ENCODE data around the gene SOBP. TPM values are rescaled to one million over a fixed set of nuclear protein-coding genes. Genes with fewer than 3 reads are reported as not detected.

The SOBP gene
- total and polyA plus RNA-seq, 2 experiments from 2014 or later = 1.5 to 3.0 TPM

DNA sequence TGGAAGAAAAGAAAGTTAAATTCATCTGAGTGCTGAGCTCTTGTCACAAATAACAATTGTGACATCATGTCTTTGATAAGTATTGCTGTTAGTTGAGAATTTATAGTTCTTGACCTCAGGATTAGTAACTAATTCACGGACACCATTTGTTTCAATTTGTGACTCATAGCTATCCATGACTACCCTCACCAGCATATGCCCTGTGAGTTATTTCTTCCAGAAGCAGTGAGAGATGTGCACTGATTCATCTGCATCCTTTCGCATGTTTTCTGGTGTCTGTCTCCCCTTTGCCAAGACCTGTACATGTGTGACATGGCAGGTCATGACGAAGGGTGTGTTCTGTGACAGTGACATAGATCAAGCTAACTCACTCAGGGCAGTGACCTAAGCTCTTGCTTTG lies 86.9 kb downstream of the SOBP start:
- no peak for DNase-seq (ENCODE audit: low spot score)
- no peak overlapping the region for H3K27ac ChIP-seq (ENCODE audit: low read depth)

More for the DNA sequence above, 86.9 kb downstream of the SOBP start:
- no peak overlapping the region for H2AFZ ChIP-seq
- Mint-ChIP-seq H3K36me3 (ENCODE audit: low read depth) (no peaks in the 10 kb centered on the region; the same call in 2 of the 3 replicates), H3K9me3 (no peaks in the 10 kb centered on the region), H3K27ac (no peak overlapping the region), H3K4me3 (no peak overlapping the region), H3K27me3 (ENCODE audit: insufficient read depth, low read depth, poor library complexity) (peaks cover 7% of the 10 kb centered on the region), H3K4me1 (peaks cover 39% of the 10 kb centered on the region)
- no peaks in the 10 kb centered on the region for H4K20me1 ChIP-seq (replicated peaks; ENCODE audit: insufficient read depth)
- TF ChIP-seq ZNF114 (CRISPR knock-in tag; IDR thresholded peaks at IDR 0.05) (no peak), JUNB (IDR thresholded peaks at IDR 0.05; ENCODE audit: unreplicated experiment) (no peak), POLR2AphosphoS5 (IDR thresholded peaks at IDR 0.05; ENCODE audit: low read depth) (no peak), EZH2phosphoT487 (IDR thresholded peaks at IDR 0.05; ENCODE audit: unreplicated experiment) (no peak), NANOG (IDR thresholded peaks at IDR 0.05; ENCODE audit: borderline replicate concordance) (no peak), ZNF331 (CRISPR knock-in tag; IDR thresholded peaks at IDR 0.05; ENCODE audit: low read depth) (no peak), EZH2 (IDR thresholded peaks at IDR 0.05; ENCODE audit: low read depth, unreplicated experiment) (no peak), CREB1 (CRISPR knock-in tag; IDR thresholded peaks at IDR 0.05; ENCODE audit: low read depth) (no peak), STAT1 (IDR thresholded peaks at IDR 0.05; ENCODE audit: unreplicated experiment) (no peak)
- TF ChIP-seq, protein P1, sequence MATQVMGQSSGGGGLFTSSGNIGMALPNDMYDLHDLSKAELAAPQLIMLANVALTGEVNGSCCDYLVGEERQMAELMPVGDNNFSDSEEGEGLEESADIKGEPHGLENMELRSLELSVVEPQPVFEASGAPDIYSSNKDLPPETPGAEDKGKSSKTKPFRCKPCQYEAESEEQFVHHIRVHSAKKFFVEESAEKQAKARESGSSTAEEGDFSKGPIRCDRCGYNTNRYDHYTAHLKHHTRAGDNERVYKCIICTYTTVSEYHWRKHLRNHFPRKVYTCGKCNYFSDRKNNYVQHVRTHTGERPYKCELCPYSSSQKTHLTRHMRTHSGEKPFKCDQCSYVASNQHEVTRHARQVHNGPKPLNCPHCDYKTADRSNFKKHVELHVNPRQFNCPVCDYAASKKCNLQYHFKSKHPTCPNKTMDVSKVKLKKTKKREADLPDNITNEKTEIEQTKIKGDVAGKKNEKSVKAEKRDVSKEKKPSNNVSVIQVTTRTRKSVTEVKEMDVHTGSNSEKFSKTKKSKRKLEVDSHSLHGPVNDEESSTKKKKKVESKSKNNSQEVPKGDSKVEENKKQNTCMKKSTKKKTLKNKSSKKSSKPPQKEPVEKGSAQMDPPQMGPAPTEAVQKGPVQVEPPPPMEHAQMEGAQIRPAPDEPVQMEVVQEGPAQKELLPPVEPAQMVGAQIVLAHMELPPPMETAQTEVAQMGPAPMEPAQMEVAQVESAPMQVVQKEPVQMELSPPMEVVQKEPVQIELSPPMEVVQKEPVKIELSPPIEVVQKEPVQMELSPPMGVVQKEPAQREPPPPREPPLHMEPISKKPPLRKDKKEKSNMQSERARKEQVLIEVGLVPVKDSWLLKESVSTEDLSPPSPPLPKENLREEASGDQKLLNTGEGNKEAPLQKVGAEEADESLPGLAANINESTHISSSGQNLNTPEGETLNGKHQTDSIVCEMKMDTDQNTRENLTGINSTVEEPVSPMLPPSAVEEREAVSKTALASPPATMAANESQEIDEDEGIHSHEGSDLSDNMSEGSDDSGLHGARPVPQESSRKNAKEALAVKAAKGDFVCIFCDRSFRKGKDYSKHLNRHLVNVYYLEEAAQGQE (IDR thresholded peaks at IDR 0.05; ENCODE audit: unreplicated experiment) = no peak
- TF ChIP-seq, protein P2, sequence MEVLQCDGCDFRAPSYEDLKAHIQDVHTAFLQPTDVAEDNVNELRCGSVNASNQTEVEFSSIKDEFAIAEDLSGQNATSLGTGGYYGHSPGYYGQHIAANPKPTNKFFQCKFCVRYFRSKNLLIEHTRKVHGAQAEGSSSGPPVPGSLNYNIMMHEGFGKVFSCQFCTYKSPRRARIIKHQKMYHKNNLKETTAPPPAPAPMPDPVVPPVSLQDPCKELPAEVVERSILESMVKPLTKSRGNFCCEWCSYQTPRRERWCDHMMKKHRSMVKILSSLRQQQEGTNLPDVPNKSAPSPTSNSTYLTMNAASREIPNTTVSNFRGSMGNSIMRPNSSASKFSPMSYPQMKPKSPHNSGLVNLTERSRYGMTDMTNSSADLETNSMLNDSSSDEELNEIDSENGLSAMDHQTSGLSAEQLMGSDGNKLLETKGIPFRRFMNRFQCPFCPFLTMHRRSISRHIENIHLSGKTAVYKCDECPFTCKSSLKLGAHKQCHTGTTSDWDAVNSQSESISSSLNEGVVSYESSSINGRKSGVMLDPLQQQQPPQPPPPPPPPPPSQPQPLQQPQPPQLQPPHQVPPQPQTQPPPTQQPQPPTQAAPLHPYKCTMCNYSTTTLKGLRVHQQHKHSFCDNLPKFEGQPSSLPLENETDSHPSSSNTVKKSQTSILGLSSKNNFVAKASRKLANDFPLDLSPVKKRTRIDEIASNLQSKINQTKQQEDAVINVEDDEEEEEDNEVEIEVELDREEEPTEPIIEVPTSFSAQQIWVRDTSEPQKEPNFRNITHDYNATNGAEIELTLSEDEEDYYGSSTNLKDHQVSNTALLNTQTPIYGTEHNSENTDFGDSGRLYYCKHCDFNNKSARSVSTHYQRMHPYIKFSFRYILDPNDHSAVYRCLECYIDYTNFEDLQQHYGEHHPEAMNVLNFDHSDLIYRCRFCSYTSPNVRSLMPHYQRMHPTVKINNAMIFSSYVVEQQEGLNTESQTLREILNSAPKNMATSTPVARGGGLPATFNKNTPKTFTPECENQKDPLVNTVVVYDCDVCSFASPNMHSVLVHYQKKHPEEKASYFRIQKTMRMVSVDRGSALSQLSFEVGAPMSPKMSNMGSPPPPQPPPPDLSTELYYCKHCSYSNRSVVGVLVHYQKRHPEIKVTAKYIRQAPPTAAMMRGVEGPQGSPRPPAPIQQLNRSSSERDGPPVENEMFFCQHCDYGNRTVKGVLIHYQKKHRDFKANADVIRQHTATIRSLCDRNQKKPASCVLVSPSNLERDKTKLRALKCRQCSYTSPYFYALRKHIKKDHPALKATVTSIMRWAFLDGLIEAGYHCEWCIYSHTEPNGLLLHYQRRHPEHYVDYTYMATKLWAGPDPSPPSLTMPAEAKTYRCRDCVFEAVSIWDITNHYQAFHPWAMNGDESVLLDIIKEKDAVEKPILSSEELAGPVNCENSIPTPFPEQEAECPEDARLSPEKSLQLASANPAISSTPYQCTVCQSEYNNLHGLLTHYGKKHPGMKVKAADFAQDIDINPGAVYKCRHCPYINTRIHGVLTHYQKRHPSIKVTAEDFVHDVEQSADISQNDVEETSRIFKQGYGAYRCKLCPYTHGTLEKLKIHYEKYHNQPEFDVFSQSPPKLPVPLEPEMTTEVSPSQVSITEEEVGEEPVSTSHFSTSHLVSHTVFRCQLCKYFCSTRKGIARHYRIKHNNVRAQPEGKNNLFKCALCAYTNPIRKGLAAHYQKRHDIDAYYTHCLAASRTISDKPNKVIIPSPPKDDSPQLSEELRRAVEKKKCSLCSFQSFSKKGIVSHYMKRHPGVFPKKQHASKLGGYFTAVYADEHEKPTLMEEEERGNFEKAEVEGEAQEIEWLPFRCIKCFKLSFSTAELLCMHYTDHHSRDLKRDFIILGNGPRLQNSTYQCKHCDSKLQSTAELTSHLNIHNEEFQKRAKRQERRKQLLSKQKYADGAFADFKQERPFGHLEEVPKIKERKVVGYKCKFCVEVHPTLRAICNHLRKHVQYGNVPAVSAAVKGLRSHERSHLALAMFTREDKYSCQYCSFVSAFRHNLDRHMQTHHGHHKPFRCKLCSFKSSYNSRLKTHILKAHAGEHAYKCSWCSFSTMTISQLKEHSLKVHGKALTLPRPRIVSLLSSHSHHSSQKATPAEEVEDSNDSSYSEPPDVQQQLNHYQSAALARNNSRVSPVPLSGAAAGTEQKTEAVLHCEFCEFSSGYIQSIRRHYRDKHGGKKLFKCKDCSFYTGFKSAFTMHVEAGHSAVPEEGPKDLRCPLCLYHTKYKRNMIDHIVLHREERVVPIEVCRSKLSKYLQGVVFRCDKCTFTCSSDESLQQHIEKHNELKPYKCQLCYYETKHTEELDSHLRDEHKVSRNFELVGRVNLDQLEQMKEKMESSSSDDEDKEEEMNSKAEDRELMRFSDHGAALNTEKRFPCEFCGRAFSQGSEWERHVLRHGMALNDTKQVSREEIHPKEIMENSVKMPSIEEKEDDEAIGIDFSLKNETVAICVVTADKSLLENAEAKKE (CRISPR knock-in tag; IDR thresholded peaks at IDR 0.05) = no peak
- TF ChIP-seq, protein P3, sequence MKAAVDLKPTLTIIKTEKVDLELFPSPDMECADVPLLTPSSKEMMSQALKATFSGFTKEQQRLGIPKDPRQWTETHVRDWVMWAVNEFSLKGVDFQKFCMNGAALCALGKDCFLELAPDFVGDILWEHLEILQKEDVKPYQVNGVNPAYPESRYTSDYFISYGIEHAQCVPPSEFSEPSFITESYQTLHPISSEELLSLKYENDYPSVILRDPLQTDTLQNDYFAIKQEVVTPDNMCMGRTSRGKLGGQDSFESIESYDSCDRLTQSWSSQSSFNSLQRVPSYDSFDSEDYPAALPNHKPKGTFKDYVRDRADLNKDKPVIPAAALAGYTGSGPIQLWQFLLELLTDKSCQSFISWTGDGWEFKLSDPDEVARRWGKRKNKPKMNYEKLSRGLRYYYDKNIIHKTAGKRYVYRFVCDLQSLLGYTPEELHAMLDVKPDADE (IDR thresholded peaks at IDR 0.05) = no peak
- TF ChIP-seq, protein P4, sequence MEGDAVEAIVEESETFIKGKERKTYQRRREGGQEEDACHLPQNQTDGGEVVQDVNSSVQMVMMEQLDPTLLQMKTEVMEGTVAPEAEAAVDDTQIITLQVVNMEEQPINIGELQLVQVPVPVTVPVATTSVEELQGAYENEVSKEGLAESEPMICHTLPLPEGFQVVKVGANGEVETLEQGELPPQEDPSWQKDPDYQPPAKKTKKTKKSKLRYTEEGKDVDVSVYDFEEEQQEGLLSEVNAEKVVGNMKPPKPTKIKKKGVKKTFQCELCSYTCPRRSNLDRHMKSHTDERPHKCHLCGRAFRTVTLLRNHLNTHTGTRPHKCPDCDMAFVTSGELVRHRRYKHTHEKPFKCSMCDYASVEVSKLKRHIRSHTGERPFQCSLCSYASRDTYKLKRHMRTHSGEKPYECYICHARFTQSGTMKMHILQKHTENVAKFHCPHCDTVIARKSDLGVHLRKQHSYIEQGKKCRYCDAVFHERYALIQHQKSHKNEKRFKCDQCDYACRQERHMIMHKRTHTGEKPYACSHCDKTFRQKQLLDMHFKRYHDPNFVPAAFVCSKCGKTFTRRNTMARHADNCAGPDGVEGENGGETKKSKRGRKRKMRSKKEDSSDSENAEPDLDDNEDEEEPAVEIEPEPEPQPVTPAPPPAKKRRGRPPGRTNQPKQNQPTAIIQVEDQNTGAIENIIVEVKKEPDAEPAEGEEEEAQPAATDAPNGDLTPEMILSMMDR (conservative IDR thresholded peaks at IDR 0.05; ENCODE audit: low read depth in 2 of 2) = no peak
- no peak for ATAC-seq
- H3K79me2 ChIP-seq (replicated peaks; ENCODE audit: insufficient read depth) = no peaks in the 10 kb centered on the region
- H3K4me3 ChIP-seq = no peak overlapping the region
- H3K4me2 ChIP-seq = no peak overlapping the region
- H3K27me3 ChIP-seq (ENCODE audit: insufficient read depth) = no peaks in the 10 kb centered on the region
- H3K36me3 ChIP-seq (ENCODE audit: insufficient read depth) = no peaks in the 10 kb centered on the region
- H3K4me1 ChIP-seq (ENCODE audit: insufficient read depth) = peaks cover 18% of the 10 kb centered on the region
- no peaks in the 10 kb centered on the region for H3F3A ChIP-seq (replicated peaks; ENCODE audit: low read depth)
- H3K9me2 ChIP-seq (ENCODE audit: insufficient read depth) = peaks cover 20% of the 10 kb centered on the region
